ENCODE results near the gene PRM2.

PRM2 gene, protein sequence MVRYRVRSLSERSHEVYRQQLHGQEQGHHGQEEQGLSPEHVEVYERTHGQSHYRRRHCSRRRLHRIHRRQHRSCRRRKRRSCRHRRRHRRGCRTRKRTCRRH

DNA sequence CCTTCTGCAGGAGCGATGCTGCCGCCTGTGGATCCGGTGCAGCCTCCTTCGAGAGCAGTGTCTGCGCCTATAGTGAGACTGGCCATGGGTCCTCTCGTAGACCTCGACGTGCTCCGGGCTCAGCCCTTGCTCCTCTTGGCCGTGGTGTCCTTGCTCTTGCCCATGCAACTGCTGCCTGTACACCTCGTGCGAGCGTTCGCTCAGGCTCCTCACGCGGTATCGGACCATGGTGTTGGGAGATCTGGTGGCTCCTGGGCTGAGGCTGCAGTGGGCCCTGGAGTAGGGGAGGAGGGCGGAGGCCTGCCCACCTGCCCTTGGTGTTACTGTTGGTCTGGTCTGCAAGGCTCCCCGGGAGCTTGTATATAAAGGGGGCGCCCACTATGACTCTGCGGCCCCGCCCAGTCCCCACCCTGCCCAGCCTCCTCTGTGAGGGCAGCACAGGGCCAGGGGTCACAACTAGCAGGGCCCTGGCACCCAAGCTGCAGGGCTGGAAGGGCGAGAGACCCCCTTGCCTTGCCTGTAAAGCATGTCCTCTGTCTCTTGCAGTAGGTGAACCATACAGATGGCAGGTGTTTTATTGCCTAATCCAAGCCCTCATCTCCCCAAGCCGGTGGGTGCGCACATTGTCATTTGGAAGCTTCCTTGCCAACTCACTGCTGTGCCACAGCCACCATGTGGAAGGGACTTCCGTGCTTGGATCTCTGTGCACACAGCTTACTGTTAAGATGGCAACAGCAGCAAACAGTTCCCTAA, at the start of gene PRM2:
TSS of gene PRM2 (minus strand) at position 338 of the 753 bp plus-strand sequence. CDS start at position 228, 110 bp downstream.
- FAIRE-seq, result no peak

DNA sequence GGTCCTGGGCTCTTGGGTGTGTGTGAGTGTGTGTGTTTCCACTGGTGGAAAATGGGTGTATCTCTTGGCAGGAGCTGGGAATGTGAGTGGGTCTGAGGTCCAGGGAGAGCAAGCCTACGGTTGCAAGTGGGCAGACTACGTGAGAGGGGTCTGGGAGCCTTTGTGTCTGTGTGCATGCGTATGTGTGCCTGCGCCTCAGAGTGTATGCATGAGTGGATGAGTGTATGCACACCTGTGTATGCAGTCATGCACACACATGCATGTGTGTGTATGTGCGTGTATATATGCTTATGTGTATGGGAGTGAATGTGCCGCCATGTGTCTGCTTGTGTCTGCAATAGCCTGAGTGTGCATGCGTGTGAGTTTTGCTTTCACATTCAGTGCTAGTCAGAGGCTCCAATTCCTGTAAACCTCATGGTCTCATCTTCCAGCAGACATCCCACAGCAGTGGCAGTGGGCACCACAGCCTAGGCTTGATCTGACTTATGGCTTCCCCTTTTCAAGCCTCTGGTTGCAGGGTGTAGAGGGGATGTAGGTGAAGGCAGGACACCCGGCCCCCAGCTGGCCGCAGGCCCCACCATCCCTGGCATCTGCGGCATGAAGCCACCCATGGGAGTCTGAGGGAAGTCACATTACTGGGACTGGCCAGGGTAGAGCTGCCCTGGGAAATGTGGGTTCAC, 49.3 kb upstream of the PRM2 start:
- no peak for FAIRE-seq

DNA sequence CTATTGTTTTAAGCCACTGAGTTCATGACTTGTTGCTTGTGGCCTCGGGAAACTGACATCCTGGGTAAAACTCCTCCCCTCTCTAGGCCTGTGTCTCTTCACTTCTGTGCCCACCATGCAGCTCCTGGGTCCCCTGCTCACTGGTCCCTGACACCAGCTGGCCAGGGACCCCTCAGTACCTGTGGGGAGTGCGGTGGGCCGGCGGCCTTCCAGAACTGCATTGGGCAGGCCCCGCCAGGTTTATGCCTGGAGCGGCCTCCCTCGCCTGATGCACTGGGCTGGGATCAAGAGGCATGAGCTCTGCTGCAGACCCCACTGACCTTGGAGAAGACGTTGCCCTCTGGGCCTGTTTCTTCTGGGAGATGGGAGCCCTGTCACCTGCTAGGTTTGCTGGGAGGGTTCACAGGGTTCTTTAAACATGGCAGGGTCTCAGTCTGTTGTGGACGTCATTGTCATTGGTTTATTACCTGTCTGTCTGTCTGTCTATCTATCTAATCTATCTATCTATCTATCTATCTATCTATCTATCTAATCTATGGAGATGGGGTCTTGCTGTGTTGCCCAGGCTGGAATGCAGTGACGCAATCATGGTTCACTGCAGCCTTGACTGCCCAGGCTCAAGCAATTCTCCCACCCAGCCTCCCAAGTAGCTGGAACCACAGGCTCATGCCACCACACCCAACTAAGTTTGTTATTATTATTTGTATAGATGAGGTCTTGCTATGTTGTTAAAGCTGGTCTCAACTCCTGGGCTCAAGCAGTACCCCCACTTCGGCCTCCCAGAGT, 47.5 kb upstream of the PRM2 start:
- no peak for FAIRE-seq

DNA sequence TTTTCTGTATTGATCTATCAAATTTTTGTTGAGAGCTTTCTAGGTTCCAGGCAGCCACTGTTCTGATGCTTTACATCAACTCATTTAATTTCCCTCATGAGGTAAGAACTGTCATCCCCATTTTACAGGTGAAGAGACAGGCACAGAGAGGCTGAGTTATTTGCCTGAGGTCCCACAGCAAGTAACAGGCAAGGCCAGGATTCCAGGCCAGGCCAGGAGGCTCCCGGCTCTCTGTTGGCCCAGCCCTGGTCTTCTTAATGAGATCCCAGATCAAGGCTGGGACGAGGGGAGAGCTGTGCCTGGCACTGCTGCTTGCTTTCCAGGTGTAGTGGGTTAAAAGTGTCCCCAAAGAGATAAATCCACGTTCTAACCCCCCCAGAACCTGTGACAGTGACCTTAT, 46.5 kb upstream of the PRM2 start:
- FAIRE-seq, result no peak

DNA sequence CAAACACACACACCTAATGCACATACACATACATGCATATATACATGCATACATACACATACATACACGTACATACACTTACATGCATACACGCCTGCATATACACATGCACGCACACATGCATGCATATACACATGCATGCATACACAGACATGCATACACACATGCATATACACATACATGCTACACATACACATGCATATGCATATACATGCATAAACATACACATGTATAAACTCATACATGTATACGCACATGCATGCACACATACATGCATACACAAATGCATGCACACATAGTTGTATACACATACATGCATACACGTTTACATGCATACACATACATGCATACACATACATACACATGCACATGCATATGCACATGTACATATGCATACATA, 45.4 kb upstream of the PRM2 start:
- no peak for FAIRE-seq

DNA sequence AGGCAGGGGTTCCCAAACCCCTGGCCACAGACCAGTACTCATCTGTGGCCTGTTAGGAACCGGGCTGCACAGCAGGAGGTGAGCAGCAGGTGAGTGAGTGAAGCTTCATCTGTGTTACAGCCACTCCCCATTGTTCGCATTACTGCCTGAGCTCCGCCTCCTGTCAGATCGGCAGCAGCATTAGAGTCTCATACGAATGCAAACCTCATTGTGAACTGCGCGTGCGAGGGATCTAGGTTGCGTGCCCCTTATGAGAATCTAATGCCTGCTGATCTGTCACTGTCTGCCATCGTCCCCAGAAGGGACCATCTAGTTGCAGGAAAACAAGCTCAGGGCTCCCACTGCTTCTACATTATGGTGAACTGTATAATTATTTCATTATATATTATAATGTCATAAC, 43.9 kb upstream of the PRM2 start:
- no peak for FAIRE-seq

DNA sequence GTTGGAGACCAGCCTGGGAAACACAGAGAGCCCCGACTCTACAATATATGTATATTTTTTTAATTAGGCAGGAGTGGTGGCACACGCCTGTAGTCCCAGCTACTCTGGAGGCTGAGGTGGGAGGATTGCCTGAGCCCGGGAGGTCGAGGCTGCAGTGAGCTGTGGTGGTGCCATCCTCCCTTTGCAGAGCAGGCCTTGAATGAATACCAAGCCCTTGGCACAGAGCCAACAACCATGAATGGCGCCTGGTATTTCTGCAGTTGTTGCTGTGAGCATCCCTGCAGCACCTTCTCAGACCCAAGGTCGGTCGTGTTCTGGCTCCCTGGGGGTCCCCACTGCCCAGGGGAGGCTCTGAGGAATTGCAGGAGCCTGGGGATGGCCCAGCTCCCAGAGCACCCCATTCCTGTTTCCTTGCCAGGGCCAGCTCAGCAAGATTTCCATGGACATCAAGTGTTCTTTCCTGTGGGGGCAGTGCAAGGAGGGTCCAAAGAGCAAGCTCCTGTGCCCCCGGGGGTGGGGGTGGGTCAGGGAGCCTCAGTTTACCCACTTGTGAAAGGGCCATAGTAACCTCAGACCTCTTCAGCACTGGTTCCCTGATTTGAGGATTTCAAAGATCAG, 43.4 kb upstream of the PRM2 start:
- FAIRE-seq, result no peak

DNA sequence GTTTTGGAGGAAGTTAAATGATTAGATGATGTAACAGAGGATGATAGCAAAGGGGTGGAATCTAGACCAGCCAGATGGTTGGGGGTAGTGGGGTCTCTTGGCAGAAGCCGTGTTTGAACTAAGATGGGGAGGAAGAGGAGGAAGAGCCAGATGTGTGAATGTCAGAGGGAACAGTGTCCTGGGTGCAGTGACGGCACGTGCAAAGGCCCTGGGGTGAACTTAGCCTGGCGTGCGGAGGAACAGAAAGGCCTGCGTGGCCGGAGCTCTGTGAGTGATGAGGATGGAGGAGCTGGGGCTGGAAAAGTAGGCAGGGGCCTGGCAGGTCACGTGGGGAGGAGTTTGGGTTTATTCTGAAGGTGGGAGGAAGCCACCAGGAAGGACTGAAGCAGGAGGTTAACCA, 42.5 kb upstream of the PRM2 start:
- no peak for FAIRE-seq

DNA sequence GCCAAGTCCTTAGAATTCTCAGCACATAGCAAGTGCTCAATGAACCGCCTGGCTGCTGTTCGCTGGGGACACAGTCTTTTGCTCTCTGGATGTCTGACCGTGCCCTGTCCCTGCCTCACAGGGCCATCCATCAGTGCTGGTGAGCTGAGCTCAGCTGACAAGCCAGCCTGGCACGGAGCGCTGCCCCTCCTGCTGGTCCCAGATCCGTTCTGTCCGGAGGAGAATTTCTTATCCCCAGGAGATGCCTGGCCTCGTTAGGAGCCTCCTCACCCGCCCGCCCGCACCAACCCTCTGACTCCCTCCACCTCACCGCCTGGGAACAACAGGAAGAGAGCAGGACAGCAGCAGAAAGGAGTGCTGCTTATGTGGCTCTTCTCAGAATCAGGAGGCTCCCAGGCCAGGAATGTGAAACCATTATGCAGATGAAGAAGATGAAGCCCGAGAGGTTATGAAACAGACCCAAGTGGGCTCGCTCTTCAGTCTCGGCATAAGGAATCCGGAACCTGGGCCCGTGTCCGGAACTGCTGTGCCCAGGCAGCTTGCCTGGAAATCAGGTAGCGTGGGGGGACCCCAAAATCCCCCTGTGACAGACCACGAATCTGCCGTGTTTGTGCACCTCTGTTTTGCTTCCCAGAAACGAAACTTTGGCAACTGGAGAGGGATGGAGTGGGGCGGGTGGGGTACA, 40.2 kb upstream of the PRM2 start:
- no peak for FAIRE-seq

DNA sequence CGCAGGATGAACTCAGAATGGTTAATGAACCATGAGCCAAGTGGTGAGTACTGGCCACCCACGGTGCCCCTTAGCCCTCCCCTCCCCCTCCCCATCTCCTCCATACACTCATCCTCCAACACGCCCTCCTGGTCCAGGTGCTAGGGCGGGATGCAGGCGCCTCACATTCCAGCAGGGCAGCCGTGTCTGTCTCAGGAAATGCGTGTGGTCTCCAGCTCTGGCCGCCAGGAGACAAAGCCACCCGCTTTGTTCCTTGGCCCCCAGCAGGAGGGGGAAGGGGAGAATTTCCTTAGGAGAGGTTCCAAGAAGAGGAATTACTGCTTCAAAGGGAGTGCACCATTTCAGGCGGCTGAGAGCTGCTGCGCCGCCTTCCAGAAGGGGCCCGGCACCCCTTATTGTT, 39.2 kb upstream of the PRM2 start:
- peak; percentile 70 for FAIRE-seq

DNA sequence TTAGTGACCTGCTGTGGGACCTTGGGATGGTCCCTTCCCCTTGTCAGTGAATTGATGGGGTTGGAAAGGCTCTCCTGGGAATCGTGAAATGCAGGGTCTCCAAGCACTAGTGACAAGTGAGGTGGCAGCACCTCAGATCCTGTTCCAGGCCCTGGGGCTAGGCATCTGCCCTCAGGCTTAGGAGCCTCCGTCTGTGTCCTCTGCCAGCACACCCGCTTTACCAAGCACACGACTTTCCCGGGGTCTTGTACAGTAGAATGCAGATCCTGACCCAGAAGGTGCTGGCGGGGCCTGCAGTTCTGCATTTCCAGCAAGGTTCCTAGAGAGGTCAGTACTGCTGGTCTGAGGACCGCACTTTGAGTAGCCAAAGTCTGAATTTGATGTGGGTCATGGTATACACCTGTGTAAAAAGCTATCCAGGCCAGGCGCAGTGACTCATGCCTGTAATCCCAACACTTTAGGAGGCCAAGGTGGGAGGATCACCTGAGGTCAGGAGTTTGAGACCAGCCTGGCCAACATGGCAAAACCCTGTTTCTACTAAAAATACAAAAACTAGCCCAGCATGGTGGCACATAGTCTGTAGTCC, 38.1 kb upstream of the PRM2 start:
- no peak for FAIRE-seq

DNA sequence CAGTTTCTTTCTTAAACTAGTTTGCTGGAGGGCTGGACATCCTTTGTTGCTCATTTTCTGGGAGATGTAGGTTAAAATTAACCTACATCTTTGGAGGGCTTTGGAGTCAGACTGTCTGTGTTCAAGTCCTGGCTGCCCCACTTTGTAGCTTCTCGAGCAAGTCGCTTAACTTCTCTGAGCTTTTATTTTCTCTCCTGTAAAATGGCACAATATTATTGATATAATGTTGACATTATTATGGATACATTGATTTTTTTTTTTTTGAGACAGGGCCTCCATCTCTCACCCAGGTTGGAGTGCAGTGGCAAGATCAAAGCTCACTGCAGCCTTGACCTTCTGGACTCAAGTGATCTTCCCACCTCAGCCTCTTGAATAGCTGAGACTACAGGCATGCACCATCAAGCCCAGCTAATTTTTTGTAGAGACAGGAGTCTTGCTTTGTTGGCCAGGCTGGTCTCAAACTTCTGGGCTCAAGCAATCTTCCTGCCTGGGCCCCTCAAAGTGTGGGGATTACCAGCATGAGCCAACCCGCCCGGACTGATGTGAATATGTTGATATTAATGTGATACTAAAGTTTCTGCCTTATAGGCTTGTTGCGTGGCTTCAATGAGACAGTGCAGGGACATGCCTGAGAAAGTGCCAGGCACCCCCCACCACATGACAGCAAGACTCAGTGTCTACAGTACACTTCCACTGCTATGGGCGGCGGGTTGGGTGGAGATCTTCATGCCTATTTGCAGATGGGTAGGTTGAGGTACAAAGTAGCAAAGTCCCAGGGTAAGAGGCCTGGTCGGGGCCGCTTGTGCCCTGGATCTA, 37.4 kb upstream of the PRM2 start:
- FAIRE-seq, result no peak

DNA sequence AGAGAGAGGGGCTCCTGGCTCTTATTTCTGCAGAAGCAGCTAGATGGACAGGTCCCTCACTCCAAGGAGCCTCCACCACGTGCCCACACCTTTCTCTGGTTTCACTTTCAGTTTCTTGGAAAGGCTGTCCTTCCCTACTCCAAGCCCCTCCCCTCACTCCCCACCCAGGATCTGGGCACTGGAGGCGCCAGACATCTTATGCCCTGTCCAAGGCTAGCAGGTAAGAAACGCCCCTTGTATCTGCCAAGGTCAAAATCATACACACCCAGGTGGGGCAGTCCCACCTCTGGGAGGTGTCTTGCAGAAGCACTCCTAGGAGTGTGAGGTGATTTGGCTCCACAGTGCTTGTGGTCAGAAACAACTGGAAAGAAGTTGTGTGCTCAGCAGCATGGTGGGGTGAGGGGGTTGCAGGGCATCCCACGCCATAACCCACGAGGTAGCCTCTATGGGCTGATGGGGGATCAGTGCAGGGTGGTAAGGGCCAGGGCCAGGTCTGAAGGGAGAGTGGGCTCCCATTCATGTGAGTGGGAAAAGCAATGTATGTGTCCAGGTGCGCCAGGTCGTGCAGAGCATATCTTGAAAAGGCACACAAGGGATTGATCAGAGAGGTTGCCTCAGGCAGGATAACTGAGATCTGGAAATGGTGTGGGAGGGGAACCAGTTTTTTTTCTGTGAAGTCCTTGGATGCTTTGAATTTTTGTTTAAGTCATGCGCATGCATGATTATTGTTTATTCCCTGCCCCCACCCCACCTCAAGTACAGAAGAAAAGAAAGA, 36.6 kb upstream of the PRM2 start:
- no peak for FAIRE-seq

DNA sequence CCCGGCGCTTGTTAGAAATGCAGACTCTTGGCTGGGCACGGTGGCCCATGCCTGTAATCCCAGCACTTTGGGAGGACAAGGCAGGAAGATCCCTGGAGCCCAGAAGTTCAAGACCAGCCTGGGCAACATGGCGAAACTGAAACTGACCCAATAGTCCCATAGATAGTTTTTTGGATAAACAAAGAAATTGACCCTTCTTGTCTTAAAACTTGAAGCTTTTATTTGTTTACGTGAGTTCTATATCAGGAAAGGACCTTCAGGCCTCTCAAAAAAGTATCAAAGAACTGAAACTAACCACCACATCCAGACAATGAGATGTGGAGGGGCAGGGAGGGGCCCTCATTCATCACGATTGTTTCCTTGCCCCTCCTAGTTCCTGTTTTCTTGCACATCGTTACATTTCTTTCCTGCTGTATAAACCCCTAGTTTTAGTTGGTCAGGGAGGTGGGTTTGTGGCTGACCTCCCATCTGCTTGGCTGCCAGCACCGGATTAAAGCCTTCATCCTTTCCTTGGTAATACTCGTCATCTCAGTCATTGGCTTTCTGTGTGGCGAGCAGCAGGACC, 34.8 kb upstream of the PRM2 start:
- no peak for FAIRE-seq

DNA sequence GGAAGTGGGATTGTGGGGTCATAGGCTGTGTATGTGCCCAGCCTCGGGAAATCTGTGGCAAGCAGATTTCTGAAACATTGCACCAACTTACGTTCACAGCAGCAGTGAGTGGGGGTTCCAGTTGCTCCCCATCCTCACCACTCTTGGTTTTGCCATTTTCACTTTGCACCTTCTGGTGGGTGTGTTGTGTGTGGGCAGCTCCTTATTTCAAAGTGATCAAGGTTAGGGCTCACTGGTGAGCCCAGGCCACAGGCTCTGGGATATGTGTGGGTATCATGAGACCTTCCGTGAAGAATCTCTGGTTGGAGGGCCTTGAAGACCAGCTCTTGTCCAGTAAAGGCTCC, 34.3 kb upstream of the PRM2 start:
- FAIRE-seq, result no peak

DNA sequence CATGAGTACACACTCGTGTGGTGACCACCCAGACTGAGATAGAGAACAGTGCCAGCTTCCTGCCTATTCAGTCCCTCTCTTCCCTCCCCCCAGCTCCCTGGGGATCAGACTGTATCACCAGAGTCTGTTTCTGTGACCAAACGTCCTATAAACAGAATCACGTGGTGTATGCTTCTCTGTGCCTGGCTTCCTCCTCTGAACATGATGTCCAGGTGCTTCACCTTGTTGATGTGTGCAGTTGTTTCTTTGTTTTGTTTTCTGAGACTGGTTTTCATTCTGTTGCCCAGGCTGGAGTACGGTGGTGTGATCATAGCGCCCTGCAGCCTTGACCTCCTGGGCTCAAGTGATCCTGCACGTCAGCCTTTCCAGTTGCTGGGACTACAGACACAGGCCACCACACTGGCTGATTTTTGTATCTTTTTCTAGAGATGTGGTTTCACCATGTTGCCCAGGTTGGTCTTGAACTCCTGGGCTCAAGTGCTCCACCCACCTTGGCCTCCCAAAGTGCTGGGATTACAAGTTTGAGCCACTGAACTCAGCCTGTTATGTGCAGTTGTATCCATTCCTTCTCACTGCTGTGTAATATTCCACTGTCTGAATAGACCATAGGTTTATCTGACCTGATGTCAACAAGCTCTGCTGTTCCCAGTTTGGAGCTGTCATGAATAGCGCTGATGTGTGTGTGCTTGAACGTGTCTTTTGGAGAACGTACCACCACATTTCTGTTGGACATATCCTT, 33.8 kb upstream of the PRM2 start:
- no peak for FAIRE-seq

DNA sequence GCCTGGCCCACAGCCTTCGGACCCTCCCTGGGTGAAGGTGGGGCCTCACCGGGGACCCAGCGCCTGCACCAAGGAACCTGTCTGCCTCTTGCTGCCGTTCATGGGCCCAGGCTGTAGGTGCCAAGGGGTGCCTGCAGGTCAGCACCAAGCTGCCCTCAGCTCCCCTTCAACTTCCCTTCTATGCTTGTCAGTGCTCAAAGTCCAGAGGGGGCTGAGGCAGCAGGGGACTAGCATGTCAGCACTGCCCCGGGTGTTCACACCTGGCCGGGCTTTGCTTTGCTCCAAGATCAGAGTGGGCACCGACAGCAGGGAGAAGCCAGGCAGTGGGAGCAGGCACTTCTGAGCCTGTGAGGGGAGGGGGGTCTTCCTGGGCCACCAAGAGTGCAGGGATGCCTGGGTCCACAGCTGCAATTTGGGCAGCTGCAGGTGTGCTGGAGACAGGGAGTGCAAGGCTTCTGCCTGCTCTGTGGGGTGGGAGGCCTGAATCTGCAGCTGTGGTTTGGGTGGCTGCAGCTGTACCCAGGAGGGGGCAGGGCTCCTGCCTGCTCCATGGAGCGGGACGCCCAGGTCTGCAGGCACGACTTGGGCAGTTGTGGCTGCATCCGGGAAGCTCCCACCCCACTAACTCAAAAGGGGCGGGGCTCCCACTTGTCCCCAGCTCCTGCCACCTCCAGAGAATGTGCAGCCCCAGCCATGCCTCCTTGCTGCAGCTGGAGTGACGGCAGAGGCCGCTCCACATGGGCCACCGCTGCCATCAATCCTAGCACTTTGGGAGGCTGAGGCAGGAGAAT, 32.4 kb upstream of the PRM2 start:
- no peak for FAIRE-seq

Measured in endometrium (tissue), 2 donors.